HG02852 (cell line): Measurements from ENCODE around the gene RBM10.

Experiments used
- ATAC-seq: cut with Tn5 transposase; IDR thresholded peaks from one replicate; pipeline ENCODE4 v1.9.1; 2021; ENCODE audit warnings: mild to moderate bottlenecking, moderate library complexity; ENCODE audit not compliant: unreplicated experiment

The RBM10 gene

GRCh38 chrX:47216393-47216925 lies 71.4 kb downstream of the RBM10 start:
- no peak for ATAC-seq

DNA sequence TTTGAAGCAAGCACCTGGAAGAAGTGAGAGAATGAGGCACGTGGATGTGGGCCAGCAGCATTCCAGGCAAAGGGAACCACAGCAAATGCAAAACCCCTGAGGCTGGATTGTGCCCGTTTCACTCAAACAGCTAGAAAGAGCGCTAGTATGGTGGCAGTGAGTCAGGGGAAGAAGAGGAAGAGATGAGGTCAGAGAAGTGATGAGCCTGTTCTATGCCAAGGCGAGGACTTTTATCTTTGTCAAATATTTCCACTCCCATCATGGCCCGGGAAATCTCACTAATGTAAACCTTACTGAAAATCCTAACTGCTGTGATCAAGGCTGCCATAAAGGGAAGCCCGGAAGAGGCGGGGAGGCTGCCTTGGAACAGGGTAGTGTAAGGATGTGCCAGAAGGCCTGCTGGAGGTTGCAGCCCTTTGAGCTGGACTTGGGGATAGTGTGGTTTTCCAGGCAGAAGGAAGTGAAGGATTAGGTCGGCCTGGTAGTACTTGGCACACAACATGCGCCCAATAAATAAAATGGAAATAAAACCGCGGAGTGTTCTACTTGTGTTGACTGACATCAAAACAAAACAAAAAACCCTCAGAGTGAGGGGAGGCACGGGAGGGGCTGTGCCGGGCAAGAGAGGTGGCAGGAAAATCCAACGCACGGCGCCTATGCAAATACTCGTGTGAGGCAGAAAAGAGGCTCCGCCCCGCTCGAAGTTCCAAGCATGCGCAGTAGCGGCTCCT lies 72.3 kb downstream of the RBM10 start:
- ATAC-seq, result no peak

GRCh38 chrX:47217852-47218279 lies 72.8 kb downstream of the RBM10 start:
- ATAC-seq, result peak; percentile 87

GRCh38 chrX:47218280-47218919 lies 73.4 kb downstream of the RBM10 start, which contains the start of gene CDK16:
TSS of gene CDK16 (plus strand) at chrX:47218681. CDS start at chrX:47223558, 4,877 bp downstream.
- ATAC-seq, result peak; percentile 44

DNA sequence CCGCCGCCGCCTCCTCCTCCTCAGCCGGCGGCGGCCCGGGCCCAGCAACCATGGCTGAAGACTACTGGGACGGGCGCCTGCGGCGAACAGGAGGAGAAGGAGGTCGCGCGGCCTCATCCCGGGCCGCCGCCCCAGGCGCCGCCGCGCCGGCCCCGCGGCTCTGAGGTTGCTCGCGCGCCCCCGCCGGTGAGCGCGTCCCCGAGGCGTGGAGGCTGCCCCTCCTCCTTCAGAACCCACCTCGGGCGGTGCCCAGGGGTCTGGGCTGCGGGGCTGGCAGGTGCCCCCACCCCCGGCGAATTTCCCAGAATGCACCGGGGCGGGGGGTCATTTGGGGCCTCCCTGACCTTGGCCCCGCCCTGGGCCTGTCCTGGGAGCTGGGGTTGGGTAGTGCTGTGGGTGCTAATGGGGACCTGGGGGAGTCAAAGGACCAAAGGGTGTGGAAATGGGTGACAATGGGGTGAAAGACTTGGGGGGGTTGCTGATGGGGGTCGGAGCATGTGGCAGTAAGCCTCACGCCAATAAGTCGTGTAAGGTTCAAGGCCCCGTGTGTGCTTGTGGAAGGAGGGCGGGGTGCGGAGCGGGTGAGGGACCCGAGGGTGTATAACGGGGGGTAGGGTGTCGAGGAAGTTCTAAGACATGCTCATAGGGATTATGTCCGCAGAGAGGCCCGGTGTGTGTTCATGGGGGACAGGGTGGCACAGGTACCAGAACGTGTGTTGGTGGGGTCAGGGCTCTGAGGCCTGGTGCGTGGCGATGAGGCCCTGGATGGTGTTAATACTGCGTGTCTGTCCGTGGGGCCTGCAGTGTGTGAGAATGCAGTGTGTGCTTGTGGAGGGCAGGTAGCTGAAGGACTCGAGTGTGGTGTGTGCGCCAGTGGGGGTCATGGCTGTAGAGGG lies 74.1 kb downstream of the RBM10 start:
- ATAC-seq, result no peak

GRCh38 chrX:47221756-47222155 lies 76.7 kb downstream of the RBM10 start:
- no peak for ATAC-seq

DNA sequence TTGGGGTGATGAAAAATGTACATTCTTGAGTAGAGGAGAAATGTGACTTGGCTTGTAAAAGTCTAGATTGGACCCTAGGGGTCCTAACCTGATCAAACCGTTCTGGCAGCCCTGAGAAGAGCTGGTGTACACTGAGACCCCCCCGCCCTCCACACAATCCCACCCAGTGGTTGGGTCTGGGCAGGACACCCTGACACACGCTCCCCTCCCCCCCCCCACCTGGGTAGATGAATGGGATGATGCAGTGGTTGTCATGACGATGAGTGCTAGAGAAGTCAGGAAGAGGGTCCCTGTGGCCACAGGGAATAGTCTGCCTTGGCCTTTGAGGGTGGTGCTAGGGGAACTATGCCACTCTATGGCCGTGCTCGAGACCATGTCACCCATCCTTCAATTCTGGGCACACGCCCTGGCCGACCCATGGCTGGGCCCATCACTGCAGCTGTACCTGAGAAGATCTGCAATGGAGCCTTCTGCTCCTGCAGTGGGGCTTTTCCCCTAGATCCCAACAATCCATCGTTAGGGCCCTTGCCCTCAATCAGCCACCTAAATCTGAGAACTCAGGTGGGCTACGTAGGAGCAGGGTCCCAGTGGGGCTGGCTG lies 77.8 kb downstream of the RBM10 start:
- no peak for ATAC-seq

- no peak for ATAC-seq
Measured at GRCh38 chrX:47223476-47224250, 78.6 kb downstream of the RBM10 start.

DNA sequence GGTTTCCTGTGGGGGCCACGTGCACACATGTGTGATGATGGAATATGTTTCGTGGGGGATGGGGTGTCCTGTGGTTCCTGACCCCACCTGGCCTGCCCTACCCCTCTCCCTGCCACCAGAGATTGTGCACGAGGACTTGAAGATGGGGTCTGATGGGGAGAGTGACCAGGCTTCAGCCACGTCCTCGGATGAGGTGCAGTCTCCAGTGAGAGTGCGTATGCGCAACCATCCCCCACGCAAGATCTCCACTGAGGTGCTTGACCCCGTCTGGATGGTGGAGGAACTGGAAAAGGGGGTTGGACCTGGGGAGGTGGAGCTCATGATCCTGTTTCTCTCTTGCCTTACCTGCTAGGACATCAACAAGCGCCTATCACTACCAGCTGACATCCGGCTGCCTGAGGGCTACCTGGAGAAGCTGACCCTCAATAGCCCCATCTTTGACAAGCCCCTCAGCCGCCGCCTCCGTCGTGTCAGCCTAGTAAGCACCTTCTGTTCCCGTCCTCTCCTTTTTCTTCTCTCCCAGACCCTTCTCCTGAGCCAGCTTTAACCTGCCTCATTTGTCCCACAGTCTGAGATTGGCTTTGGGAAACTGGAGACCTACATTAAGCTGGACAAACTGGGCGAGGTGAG lies 79.4 kb downstream of the RBM10 start:
- ATAC-seq, result no peak

- no peak for ATAC-seq
Measured at GRCh38 chrX:47224896-47225290, 79.9 kb downstream of the RBM10 start.

DNA sequence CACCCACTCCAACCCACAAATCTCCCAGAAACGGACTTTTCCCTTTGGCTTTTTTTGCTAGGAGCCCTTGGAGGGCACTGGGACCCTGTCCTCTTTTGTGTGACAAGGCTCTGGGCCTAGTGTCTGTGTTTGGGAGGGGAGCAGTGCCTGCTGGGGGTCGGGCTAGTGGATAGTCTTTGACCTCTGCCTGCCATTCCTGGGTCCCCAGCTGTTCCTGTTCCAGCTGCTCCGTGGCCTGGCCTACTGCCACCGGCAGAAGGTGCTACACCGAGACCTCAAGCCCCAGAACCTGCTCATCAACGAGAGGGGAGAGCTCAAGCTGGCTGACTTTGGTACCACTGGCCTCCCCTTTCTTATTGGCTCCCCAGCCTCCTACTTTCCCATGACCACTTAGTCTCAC lies 81.0 kb downstream of the RBM10 start:
- no peak for ATAC-seq

- ATAC-seq, result no peak
Measured at GRCh38 chrX:47226531-47227333, 81.7 kb downstream of the RBM10 start.

GRCh38 chrX:47227334-47227583 lies 82.2 kb downstream of the RBM10 start:
- no peak for ATAC-seq

DNA sequence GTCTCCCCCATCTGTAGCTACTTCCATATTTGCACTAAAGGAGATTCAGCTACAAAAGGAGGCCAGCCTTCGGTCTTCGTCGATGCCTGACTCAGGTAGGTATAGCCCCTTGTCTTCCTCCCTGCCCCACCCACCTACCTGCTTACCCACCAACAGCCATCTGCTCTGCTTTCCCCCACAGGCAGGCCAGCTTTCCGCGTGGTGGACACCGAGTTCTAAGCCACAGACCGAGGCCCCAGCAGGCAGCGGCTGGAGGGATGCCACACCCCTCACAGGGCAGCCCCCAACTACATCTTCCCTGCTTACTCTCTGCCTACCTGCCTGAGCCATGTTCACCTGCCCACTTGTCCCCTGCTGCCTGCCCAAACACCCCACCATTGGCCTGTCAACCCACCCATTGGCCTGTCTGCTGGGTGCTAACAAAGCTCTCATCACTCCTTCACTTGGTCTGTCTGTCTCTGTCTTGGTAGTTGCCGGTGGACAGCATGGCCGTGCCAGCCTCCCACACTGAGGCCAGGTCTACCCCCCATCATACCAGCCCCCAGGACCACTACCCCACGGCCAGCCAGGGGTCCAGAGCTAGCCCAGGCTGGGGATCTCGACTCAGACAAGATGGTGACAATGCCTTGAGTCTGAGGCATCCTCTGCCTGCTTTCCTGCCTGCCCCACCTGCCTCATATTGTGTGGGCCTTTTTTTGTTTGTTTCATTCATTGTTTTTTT lies 83.7 kb downstream of the RBM10 start:
- ATAC-seq, result no peak

- ATAC-seq, result no peak
Measured at GRCh38 chrX:47229427-47229826, 84.4 kb downstream of the RBM10 start.

DNA sequence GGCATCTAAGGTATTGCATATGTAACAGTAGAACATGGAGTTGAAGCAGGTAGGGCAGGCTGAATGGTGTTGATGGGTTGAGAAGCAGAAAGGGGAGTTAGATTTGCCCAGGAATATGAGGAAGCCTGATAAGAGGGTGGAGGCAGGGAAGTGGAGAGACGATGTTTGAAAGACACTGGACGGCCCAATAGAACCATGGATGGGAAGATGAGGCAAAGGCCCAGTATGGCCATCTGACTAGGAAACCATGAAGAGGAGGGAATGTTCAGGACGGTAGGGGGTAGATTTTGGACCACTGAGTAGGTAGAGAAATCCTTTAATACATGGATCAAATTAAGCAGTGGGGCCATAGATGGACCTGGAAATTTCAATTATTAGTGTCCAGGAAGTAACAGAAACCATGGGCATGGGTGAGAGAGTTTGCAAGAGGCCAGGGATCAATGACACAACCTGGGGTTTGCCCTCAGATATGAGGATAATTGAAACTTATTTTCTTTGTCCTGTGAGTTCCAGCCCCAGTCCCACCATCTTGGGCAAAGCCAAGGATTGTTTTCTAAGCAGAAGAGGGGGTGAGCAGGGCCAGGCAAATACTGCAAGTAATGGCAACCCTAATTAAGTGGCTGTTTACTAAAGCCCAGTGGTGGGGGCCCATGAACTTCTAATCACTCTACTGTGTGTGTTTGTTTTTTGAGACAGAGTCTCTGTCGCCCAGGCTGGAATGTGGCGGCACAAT lies 85.3 kb downstream of the RBM10 start:
- ATAC-seq, result no peak

DNA sequence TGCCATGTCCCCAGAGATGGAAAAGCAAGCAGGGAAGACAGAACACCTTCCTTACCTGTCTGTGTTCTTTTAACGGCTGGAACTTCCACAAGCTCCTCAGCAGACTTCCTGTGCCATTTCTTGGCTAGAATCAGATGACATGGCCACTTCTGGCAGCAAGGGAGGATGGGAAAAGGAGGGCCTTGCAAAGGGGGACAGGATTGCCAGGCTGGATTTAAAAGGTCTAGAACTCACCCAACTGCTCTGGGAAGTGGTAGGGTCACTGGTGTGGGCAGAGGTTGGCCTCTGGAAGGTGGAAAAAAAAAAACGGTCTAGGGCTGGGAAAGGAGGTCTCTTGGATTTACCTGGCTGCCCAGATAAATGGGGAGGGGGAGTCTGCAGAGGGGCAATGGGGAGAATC lies 86.1 kb downstream of the RBM10 start:
- ATAC-seq, result no peak
